Measurements from ENCODE around the gene FAF2.

FAF2 gene

DNA sequence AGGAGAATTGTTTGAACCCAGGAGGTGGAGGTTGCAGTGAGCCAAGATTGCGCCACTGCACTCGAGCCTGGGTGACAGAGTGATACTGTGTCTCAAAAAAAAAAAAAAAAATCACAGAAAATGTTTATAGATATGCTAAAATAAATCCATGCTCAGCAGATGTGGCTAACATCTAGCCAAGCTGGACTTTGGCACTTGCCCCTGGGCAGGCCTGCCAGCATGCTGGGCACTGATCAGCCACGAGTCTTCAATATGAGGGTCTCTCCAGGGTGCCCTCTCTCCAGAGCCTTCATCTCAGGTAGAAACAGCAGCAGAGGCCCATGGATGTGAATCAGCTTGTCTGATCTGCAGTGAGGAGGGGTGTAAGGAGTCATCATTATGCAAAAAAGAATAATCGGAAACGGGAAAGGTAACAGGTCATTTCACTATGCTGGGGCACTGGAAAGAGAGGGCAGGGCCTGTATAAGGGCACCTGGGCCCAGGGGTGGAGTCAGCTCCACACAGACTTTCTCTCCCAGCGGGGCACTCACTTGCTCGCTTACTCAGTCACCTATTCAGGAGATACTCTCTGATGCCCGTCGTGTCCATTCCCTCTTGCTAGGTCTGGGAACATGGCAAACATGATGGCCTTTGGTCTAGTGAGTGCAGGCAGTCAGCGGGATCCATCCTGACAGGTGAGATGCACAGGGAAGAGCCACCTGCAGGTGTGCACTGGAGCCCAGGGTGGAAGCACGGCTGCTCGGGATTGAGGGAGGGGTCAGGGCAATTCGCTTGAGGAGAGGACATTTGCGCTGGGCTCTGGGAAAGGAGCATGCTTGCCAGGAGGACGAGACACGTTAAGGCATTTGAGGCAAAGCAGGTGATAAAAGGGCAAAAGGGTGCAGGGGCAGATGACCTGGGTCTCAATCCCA, 71.9 kb downstream of the FAF2 start:
- Histone ChIP-seq H3K9me3 (ENCODE audit: control insufficient read depth in 1 of 2, low read length in 2 of 2) (no peaks in the 10 kb centered on the region), H3K4me3 (ENCODE audit: low read depth in 1 of 2, low read length in 2 of 2) (no peak overlapping the region), H3K9ac (ENCODE audit: low read depth in 1 of 2, low read length in 2 of 2) (no peak overlapping the region), H3K4me1 (ENCODE audit: control insufficient read depth in 1 of 2, insufficient read depth in 2 of 2, low read length in 2 of 2) (no peaks in the 10 kb centered on the region), H3K27ac (ENCODE audit: low read depth, low read length) (no peak overlapping the region), H3K27me3 (ENCODE audit: control insufficient read depth in 1 of 2, insufficient read depth in 2 of 2, low read length in 2 of 2) (no peaks in the 10 kb centered on the region), H3K36me3 (ENCODE audit: control insufficient read depth in 1 of 2, insufficient read depth in 2 of 2, low read length in 2 of 2) (no peaks in the 10 kb centered on the region)

DNA sequence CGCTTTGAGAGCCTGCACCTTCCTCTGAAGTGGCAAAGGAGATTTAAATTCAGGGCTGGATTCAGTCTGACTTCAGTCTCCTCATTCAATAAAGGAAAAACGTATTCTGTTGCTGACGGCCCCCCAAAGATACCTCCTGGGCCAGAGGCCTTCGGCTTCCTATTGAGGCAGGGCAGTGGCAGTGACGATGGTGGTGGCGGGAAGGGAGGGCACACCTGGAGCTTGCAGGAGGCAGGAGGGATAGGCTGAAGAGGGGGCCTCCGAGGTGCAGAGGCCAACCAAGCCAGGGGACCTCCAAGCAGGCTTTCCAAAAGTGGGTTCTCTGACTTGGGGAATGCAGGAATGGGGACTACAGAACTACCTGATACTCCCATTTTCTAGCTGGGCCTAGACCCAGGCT, 73.1 kb downstream of the FAF2 start:
- Histone ChIP-seq H3K9me3 (ENCODE audit: control insufficient read depth in 1 of 2, low read length in 2 of 2) (no peaks in the 10 kb centered on the region), H3K27ac (ENCODE audit: low read depth, low read length) (no peak overlapping the region)

DNA sequence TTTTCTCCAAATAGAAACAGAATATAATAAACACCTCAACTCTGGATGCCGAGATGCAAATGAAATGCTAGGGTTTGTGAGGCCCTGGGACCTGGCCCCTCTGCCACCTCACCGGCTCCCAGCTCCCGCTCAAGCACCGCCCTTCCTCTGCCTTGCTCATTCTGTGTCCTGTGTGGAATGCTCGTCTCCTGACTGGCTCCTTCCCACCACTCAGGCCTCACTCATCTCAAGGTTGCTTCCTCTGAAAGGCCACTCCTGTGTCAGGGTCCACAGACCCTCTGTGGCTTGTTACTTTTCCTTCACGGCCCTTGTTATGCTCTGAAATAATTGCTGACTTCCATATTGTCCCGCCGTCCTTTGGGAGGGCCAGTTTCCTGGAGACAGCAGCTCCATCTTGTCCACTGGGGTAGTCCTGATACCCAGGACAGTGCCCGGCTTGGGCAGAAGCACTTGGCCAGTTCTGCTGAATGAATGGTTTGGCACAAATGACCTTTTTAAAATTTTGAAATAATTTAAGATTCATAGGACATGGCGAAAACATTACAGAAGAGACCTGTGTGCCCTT, 73.6 kb downstream of the FAF2 start:
- no peaks in the 10 kb centered on the region for H3K9me3 ChIP-seq (ENCODE audit: control insufficient read depth in 1 of 2, low read length in 2 of 2)
- H3K27ac ChIP-seq (ENCODE audit: low read depth, low read length): no peak overlapping the region
- no peaks in the 10 kb centered on the region for H3K4me1 ChIP-seq (ENCODE audit: control insufficient read depth in 1 of 2, insufficient read depth in 2 of 2, low read length in 2 of 2)
- no peak overlapping the region for H3K4me3 ChIP-seq (ENCODE audit: low read depth in 1 of 2, low read length in 2 of 2)
- no peaks in the 10 kb centered on the region for H3K27me3 ChIP-seq (ENCODE audit: control insufficient read depth in 1 of 2, insufficient read depth in 2 of 2, low read length in 2 of 2)
- H3K9ac ChIP-seq (ENCODE audit: low read depth in 1 of 2, low read length in 2 of 2): no peak overlapping the region
- H3K36me3 ChIP-seq (ENCODE audit: control insufficient read depth in 1 of 2, insufficient read depth in 2 of 2, low read length in 2 of 2): no peaks in the 10 kb centered on the region

More for the DNA sequence above, 73.1 kb downstream of the FAF2 start:
- H3K9ac ChIP-seq (ENCODE audit: low read depth in 1 of 2, low read length in 2 of 2): no peak overlapping the region
- H3K4me3 ChIP-seq (ENCODE audit: low read depth in 1 of 2, low read length in 2 of 2): no peak overlapping the region
- H3K36me3 ChIP-seq (ENCODE audit: control insufficient read depth in 1 of 2, insufficient read depth in 2 of 2, low read length in 2 of 2): no peaks in the 10 kb centered on the region
- H3K27me3 ChIP-seq (ENCODE audit: control insufficient read depth in 1 of 2, insufficient read depth in 2 of 2, low read length in 2 of 2): no peaks in the 10 kb centered on the region
- H3K4me1 ChIP-seq (ENCODE audit: control insufficient read depth in 1 of 2, insufficient read depth in 2 of 2, low read length in 2 of 2): no peaks in the 10 kb centered on the region

DNA sequence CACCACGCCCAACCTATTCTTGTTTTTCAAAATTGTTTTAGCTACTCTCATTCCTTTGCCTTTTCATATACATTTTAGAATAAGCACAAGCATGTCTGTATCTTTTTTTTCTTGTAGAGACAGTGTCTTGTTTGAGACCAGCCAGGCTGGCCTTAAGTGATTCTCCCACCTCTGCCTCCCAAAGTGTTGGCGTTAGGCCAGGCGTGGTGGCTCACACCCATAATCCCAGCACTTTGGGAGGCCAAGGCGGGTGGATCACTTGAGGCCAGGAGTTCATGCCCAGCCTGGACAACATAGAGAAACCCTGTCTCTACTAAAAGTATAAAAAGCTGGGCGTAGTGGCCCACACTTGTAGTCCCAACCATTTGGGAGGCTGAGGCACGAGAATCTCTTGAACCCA, 76.0 kb downstream of the FAF2 start:
- H3K27me3 ChIP-seq (ENCODE audit: control insufficient read depth in 1 of 2, insufficient read depth in 2 of 2, low read length in 2 of 2): no peaks in the 10 kb centered on the region
- peaks cover 0 to under 1% of the 10 kb centered on the region in 2 donors for H3K4me1 ChIP-seq (ENCODE audit: control insufficient read depth in 1 of 2, insufficient read depth in 2 of 2, low read length in 2 of 2)

DNA sequence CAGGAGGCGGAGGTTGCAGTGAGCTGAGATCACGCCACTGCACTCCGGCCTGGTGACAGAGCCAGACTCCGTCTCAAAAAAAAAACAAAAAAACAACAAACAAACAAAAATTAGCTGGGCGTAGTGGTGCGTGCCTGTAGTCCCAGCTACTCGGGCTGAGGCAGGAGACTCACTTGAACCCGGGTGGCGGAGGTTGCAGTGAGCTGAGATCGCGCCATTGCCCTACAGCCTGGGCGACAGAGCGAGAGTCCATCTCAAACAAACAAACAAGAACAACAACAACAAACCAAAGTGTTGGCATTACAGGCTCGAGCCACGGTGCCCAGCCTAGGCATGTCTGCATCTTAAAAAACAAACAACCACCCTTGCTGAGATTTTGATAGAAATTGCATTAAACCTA, 76.8 kb downstream of the FAF2 start:
- H3K9me3 ChIP-seq (ENCODE audit: control insufficient read depth in 1 of 2, low read length in 2 of 2): no peaks in the 10 kb centered on the region
- no peak overlapping the region for H3K27ac ChIP-seq (ENCODE audit: low read depth, low read length)
- no peak overlapping the region for H3K9ac ChIP-seq (ENCODE audit: low read depth in 1 of 2, low read length in 2 of 2)
- H3K27me3 ChIP-seq (ENCODE audit: control insufficient read depth in 1 of 2, insufficient read depth in 2 of 2, low read length in 2 of 2): no peaks in the 10 kb centered on the region
- H3K36me3 ChIP-seq (ENCODE audit: control insufficient read depth in 1 of 2, insufficient read depth in 2 of 2, low read length in 2 of 2): peaks cover 14 to 27% of the 10 kb centered on the region in 2 donors
- H3K4me3 ChIP-seq (ENCODE audit: low read depth in 1 of 2, low read length in 2 of 2): no peak overlapping the region
- peaks cover 0 to 7% of the 10 kb centered on the region in 2 donors for H3K4me1 ChIP-seq (ENCODE audit: control insufficient read depth in 1 of 2, insufficient read depth in 2 of 2, low read length in 2 of 2)

More for the DNA sequence above, 76.0 kb downstream of the FAF2 start:
- Histone ChIP-seq H3K9ac (ENCODE audit: low read depth in 1 of 2, low read length in 2 of 2) (no peak overlapping the region), H3K27ac (ENCODE audit: low read depth, low read length) (no peak overlapping the region), H3K4me3 (ENCODE audit: low read depth in 1 of 2, low read length in 2 of 2) (no peak overlapping the region), H3K36me3 (ENCODE audit: control insufficient read depth in 1 of 2, insufficient read depth in 2 of 2, low read length in 2 of 2) (peaks cover 7 to 20% of the 10 kb centered on the region in 2 donors), H3K9me3 (ENCODE audit: control insufficient read depth in 1 of 2, low read length in 2 of 2) (no peaks in the 10 kb centered on the region)

DNA sequence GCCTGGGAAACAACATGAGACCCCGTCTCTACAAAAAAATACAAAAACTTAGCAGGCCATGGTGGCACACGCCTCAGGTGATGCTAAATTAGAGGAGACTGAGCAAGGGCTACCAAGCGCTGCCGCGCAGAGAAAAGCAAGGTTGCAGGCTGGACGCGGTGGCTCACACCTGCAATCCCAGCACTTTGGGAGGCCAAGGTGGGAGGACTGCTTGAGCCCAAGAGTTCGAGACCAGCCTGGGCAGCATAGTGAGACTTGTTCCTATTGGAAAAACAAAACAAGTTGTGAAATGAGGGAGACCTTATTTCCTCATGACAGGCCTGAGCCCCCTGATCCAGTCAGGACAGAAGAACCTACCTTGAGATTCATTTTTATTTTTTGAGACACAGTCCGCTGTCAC, 77.5 kb downstream of the FAF2 start:
- H3K4me3 ChIP-seq (ENCODE audit: low read depth in 1 of 2, low read length in 2 of 2): no peak overlapping the region
- H3K36me3 ChIP-seq (ENCODE audit: control insufficient read depth in 1 of 2, insufficient read depth in 2 of 2, low read length in 2 of 2): peaks cover 14 to 30% of the 10 kb centered on the region in 2 donors
- H3K9ac ChIP-seq (ENCODE audit: low read depth in 1 of 2, low read length in 2 of 2): no peak overlapping the region
- H3K27me3 ChIP-seq (ENCODE audit: control insufficient read depth in 1 of 2, insufficient read depth in 2 of 2, low read length in 2 of 2): no peaks in the 10 kb centered on the region
- peaks cover 0 to 7% of the 10 kb centered on the region in 2 donors for H3K4me1 ChIP-seq (ENCODE audit: control insufficient read depth in 1 of 2, insufficient read depth in 2 of 2, low read length in 2 of 2)
- H3K9me3 ChIP-seq (ENCODE audit: control insufficient read depth in 1 of 2, low read length in 2 of 2): no peaks in the 10 kb centered on the region
- no peak overlapping the region for H3K27ac ChIP-seq (ENCODE audit: low read depth, low read length)

DNA sequence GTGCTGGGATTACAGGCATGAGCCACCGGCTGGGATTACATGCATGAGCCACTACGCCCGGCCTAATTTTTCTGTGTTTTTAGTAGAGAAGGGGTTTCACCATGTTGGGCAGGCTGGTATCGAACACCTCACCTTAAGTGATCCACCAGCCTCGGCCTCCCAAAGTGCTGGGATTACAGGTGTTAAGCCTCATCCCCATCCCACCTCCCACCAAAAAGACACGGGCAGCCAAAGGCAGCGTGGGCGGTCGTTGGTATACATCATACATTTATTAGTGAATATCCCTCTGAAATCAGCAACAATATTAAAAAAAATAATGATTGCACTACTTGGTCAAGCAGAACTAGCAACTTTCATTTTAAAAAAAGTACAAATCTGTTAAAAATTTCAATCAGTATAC, 78.3 kb downstream of the FAF2 start:
- Histone ChIP-seq H3K9ac (ENCODE audit: low read depth in 1 of 2, low read length in 2 of 2) (no peak overlapping the region), H3K4me3 (ENCODE audit: low read depth in 1 of 2, low read length in 2 of 2) (no peak overlapping the region), H3K36me3 (ENCODE audit: control insufficient read depth in 1 of 2, insufficient read depth in 2 of 2, low read length in 2 of 2) (peaks cover 21 to 37% of the 10 kb centered on the region in 2 donors), H3K9me3 (ENCODE audit: control insufficient read depth in 1 of 2, low read length in 2 of 2) (no peaks in the 10 kb centered on the region), H3K27me3 (ENCODE audit: control insufficient read depth in 1 of 2, insufficient read depth in 2 of 2, low read length in 2 of 2) (no peaks in the 10 kb centered on the region), H3K27ac (ENCODE audit: low read depth, low read length) (no peak overlapping the region), H3K4me1 (ENCODE audit: control insufficient read depth in 1 of 2, insufficient read depth in 2 of 2, low read length in 2 of 2) (peaks cover 0 to 14% of the 10 kb centered on the region in 2 donors)

DNA sequence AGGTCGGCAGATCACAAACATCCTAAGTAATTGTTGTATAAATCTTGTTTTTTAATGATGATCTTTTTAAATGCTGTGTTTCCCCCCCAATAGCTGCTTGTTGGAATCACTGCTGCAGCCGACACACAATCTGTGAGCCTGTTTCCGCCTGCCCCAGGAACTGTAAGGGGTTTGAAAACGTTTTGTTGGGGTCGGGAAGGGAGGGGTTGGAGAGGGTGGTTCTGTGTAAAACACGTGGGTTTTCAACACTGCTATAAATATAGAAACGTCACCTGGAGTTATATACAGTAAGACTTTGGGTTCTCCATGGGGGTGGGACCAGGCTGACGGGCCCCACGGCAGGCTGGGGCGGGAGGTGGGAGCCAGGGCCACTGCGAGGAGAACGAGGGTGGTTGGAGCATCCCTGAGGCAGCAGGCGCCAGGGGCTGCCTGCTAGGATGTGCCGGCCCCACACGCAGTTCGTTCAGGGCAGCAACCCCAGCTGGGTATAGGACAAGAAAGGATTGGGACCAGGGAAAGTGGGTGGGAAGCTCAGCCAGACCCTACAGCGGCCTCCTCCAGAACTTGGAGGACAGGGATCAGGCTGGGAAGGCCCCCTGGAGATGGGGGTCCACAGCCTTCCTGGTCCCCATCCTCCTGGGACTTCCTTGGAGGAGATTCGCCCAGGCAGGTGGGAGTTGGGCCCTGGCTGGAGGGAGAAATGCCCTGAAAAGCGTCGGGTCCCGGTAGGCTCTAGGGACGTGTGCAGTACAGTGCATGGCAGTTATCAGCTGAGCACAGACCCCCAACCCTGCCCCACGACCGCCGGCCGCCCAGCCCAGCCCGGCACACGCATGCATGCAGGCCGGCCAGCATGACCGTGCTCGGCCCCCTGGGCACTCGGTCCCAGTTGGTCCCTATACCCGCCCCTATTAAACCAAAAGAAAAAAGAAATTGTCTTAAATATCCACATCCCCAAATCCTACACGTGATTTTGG, 79.3 kb downstream of the FAF2 start:
- no peaks in the 10 kb centered on the region for H3K9me3 ChIP-seq (ENCODE audit: control insufficient read depth in 1 of 2, low read length in 2 of 2)
- H3K27ac ChIP-seq (ENCODE audit: low read depth, low read length): no peak overlapping the region
- no peaks in the 10 kb centered on the region for H3K27me3 ChIP-seq (ENCODE audit: control insufficient read depth in 1 of 2, insufficient read depth in 2 of 2, low read length in 2 of 2)
- peaks cover 24 to 43% of the 10 kb centered on the region in 2 donors for H3K36me3 ChIP-seq (ENCODE audit: control insufficient read depth in 1 of 2, insufficient read depth in 2 of 2, low read length in 2 of 2)
- no peak overlapping the region for H3K9ac ChIP-seq (ENCODE audit: low read depth in 1 of 2, low read length in 2 of 2)
- no peak overlapping the region for H3K4me3 ChIP-seq (ENCODE audit: low read depth in 1 of 2, low read length in 2 of 2)
- peaks cover 3 to 18% of the 10 kb centered on the region in 2 donors for H3K4me1 ChIP-seq (ENCODE audit: control insufficient read depth in 1 of 2, insufficient read depth in 2 of 2, low read length in 2 of 2)

DNA sequence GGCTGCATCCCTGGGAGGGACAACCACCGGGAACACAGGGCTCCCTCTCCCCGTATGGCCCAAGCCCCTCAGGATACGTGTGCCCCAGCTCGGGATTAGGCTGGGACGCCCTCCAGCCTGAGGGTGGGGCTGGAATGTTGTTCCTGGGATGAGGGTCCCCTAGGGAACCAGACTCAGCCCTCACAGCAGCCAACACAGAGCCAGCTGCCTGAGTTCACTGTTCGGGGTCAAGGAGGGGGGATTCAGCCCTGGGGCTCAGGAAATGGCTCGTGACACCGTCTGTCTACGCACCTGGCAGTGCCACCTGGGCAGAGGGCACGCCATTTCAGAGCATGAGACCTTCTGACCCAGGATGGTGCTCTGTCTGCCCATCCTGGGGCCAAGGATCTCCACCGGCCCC, 80.1 kb downstream of the FAF2 start:
- Histone ChIP-seq H3K9me3 (ENCODE audit: control insufficient read depth in 1 of 2, low read length in 2 of 2) (no peaks in the 10 kb centered on the region), H3K4me1 (ENCODE audit: control insufficient read depth in 1 of 2, insufficient read depth in 2 of 2, low read length in 2 of 2) (peaks cover 10 to 24% of the 10 kb centered on the region in 2 donors), H3K27me3 (ENCODE audit: control insufficient read depth in 1 of 2, insufficient read depth in 2 of 2, low read length in 2 of 2) (no peaks in the 10 kb centered on the region), H3K4me3 (ENCODE audit: low read depth in 1 of 2, low read length in 2 of 2) (no peak overlapping the region), H3K36me3 (ENCODE audit: control insufficient read depth in 1 of 2, insufficient read depth in 2 of 2, low read length in 2 of 2) (peaks cover 24 to 43% of the 10 kb centered on the region in 2 donors), H3K9ac (ENCODE audit: low read depth in 1 of 2, low read length in 2 of 2) (no peak overlapping the region), H3K27ac (ENCODE audit: low read depth, low read length) (no peak overlapping the region)

All from duodenal mucosa (tissue), 2 donors.